Urothelium cell line (cell line): ENCODE results near the gene RGS10.
"Not testable (repeated sequence)": the region's sequence is repeated elsewhere in the genome, so short reads cannot be mapped to it uniquely, and the experiment has no call there.

Experiments
- DNase-seq: peaks from one replicate; pipeline ENCODE4 v3.0.0; 2011; ENCODE audit warnings: low spot score, mixed read lengths
- FAIRE-seq: peaks from 2 replicates; lab custom pipeline; 2011; peaks lifted over from hg19 to GRCh38; lab: Jason Lieb, UNC

The RGS10 gene

GRCh38 chr10:119542357-119542987, at the start of gene RGS10:
RGS10 (minus strand) TSS chr10:119542719; CDS start chr10:119542638, 81 bp downstream.
- FAIRE-seq (no peak), DNase-seq (peak; percentile 69)

- DNase-seq: no peak
- no peak for FAIRE-seq
These were observed 45.6 kb upstream of the RGS10 start for GRCh38 chr10:119588071-119588470.

- no peak for DNase-seq
- no peak for FAIRE-seq
These were observed 35.8 kb upstream of the RGS10 start for GRCh38 chr10:119578355-119578754.

DNA sequence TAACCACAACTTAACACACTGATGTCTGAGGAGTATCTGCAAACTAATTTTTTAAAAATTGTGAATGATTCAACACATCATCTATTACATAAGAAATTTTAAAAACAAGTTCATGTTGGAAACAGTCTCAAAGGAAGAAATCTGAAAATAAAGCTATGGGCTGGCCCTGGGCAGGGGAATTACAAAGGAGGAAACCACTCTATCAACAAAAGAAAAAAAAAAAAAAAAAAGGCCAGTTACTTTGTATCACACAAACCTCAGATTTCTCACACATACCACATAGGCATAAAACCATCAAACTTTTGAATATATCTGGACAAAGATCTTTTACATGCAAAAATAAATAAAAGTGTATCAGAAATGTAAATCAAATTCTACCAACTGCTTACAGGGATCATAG, 33.5 kb upstream of the RGS10 start:
- DNase-seq (no peak), FAIRE-seq (no peak)

GRCh38 chr10:119575506-119575905, 33.0 kb upstream of the RGS10 start:
- FAIRE-seq: no peak
- DNase-seq: no peak

DNA sequence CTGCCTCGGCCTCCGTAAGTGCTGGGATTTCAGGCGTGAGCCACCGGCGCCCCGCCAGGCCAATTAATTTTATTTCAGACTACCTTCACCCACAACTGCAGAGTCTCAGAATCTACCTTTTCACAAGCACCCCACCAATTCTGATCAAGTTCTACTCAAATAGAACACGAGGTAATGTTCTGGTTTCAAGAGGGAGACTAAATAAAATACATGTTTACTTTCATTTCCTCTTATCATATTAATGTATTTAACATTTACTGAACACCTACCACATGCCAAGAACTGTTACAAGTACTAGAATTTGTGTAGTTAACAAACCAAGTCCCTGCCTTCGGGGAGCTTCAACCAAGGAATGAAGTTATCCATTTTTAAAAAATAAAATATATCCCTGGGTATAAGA, 25.5 kb upstream of the RGS10 start:
- FAIRE-seq: no peak

DNA sequence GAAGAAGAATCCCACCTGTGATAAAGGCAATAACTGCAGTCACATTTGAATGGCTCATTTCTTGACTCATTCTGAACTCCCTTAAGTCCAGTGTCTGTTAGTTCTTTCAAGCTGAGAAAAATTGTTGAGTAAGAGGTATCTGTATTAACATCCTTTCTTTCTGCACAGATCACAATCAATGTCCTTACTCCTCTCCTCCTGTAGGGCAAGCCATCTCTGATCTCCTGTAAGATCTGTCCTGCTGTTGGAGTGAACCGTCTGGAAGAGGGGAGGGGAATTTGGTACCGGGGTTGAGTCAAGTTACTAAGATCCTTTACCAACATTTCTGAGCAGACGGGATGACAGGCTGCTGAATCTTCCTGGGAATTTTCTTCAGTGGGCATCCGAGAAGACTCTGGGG, 19.6 kb upstream of the RGS10 start:
- FAIRE-seq (no peak), DNase-seq (no peak)

More for the DNA sequence above, 25.5 kb upstream of the RGS10 start:
- DNase-seq: no peak

GRCh38 chr10:119559511-119559910, 17.0 kb upstream of the RGS10 start:
- not testable (repeated sequence) for DNase-seq, FAIRE-seq

- FAIRE-seq, DNase-seq: not testable (repeated sequence)
These were observed 13.6 kb upstream of the RGS10 start for GRCh38 chr10:119556081-119556480.

- FAIRE-seq (no peak), DNase-seq (no peak)
These were observed 12.8 kb upstream of the RGS10 start for GRCh38 chr10:119555178-119555784.

- FAIRE-seq: no peak
- DNase-seq: no peak
These were observed 8.3 kb upstream of the RGS10 start for GRCh38 chr10:119550827-119551226.

DNA sequence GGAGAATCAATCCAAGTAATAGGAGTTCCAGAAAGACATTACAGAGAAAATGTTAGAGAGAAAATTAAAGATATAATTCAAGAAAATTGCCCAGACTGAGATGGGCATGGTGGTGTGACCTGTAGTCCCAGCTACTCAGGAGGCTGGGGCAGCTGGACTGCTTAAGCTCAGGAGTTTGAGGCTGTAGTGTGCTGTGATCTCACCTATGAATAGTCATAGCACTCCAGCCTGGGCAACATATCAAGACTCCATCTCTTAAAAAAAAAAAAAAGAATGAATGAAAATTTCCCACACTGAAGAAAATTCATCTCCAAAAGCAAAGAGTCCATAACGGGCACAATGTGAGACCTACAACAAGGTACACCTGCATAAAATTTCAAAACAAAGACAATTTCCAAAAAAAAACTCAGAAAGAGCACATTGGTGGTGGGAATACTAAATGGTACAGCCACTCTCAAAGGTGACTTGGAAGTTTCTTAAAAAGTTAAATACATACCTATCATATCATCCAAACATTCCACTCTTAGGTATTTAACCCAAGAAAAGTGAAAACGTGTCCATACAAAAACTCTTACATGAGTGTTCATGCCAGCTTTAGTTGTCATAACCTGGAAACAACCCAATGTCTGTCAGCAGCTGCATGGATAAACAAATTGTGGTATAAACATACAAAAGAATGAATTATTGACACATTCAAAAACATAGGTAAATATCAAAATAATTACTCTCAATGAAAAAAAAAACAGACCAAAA, 6.9 kb upstream of the RGS10 start:
- DNase-seq: no peak
- FAIRE-seq: no peak

DNA sequence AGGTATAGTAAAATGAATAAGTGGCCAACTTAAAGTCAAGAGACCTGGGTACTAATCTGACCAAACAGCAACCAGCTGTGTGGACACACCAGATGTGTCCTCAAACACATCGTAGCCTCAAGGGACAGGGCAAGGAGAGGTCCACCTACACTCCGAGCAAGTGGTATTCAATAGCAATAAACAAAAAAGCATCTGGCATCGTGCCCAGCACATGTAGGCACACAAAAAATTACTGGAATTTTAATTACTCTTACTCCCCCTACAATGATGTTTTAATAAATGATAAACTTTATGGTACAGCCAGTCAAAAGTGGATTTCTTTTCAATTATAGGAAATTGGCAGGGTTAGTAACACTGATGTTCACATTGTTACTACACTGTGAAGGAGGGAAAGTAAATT, 3.5 kb upstream of the RGS10 start:
- DNase-seq (no peak), FAIRE-seq (no peak)

GRCh38 chr10:119545310-119545709, 2.8 kb upstream of the RGS10 start:
- FAIRE-seq (no peak), DNase-seq (no peak)

- FAIRE-seq: no peak
- DNase-seq: no peak
These were observed 1.5 kb upstream of the RGS10 start for GRCh38 chr10:119543814-119544642.

DNA sequence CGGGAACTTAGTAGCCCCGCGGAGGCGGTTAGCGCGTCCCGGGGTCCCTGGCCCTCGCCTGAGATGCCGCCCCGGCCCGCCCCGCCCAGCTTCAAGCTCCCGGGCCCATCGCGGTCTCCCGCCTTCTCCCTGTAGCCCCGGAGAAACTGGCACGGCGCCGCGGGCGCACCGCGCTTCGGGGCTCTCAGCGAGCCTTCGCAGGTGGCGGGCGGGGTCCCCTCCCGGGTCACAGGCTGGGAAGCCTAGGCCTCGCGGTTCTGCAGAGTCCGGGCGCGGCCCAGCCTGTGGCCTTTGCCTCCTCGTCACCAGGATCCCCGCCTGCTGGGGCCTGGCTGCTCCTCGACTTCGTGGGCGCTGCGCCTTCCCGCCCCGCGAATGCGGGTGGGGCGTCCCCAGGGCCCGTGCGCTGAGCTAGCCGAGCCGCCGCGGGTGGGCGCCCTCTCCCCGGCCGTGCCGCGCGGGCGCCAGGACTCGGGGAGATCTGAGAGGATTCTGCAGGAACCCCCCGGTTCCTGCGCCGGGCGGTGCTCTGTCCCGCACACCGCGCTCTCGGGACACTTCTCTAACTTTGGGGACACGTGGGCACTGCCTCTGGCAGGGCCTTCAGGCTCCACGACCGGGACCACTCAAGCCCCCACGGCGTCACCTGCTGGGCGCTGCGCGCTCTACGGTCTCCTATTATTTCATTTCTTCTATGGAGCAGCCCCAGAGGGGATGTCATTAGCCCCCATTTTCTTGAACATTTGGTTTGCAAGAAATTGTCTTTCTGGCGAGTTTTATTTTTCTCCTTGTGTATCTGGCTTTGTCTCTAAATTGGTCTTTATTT, 682 bp upstream of the RGS10 start:
- DNase-seq (peak; percentile 37), FAIRE-seq (no peak)

GRCh38 chr10:119541459-119542356, 811 bp downstream of the RGS10 start:
- DNase-seq: no peak
- FAIRE-seq: no peak

DNA sequence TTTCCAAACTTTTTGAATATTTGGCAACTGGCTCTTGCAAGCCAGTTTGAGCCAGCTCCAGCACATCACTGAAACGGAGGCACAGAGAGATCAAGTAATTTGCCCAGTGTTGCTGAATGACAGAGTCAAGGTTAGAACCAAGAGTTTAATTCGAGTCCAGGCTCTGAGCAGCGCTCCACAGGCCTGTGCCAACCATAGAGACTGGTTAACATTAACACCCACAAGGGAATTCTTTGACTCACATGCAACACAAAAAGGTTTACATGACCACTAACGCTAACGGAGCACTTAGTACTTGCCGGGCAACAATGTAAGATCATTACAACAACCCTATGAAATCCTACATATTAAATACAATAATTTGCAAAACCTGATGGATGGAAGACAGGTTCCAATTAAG, 1.5 kb downstream of the RGS10 start:
- FAIRE-seq: no peak

GRCh38 chr10:119540038-119540437, 2.5 kb downstream of the RGS10 start:
- DNase-seq (no peak), FAIRE-seq (no peak)

More for the DNA sequence above, 1.5 kb downstream of the RGS10 start:
- DNase-seq: no peak
